ENCODE data around the gene TMEM158.

TMEM158 gene

GRCh38 chr3:45226206-45226915, at the start of gene TMEM158:
Gene TMEM158, minus strand, starts transcription at chr3:45226287. Its CDS starts 260 bp downstream, at chr3:45226027.
- DNase-seq: no peak

GRCh38 chr3:45275006-45275704, 49.1 kb upstream of the TMEM158 start:
- DNase-seq: peak; percentile 2 to 19

- DNase-seq: no peak
These were observed 47.8 kb upstream of the TMEM158 start for GRCh38 chr3:45273681-45274515.

GRCh38 chr3:45272828-45273470, 46.9 kb upstream of the TMEM158 start:
- no peak for DNase-seq

GRCh38 chr3:45272032-45272810, 46.1 kb upstream of the TMEM158 start:
- DNase-seq: no peak

GRCh38 chr3:45269952-45270351, 43.9 kb upstream of the TMEM158 start:
- DNase-seq: no peak

- DNase-seq: no peak
These were observed 41.0 kb upstream of the TMEM158 start for GRCh38 chr3:45267097-45267496.

GRCh38 chr3:45261333-45262110, 35.4 kb upstream of the TMEM158 start:
- DNase-seq: no peak

GRCh38 chr3:45259133-45259532, 33.0 kb upstream of the TMEM158 start:
- DNase-seq: no peak

- no peak for DNase-seq
These were observed 32.2 kb upstream of the TMEM158 start for GRCh38 chr3:45258317-45258716.

- DNase-seq: no peak
These were observed 27.2 kb upstream of the TMEM158 start for GRCh38 chr3:45253316-45253715.

GRCh38 chr3:45252826-45253225, 26.7 kb upstream of the TMEM158 start:
- no peak for DNase-seq

GRCh38 chr3:45249391-45249790, 23.3 kb upstream of the TMEM158 start:
- DNase-seq: no peak

- no peak for DNase-seq
These were observed 20.2 kb upstream of the TMEM158 start for GRCh38 chr3:45246241-45246640.

GRCh38 chr3:45244356-45244755, 18.3 kb upstream of the TMEM158 start:
- DNase-seq: no peak

GRCh38 chr3:45241206-45241605, 15.1 kb upstream of the TMEM158 start:
- DNase-seq: peak in 1 of 2 experiments; percentile 22

GRCh38 chr3:45240292-45240691, 14.2 kb upstream of the TMEM158 start:
- no peak for DNase-seq

- no peak for DNase-seq
These were observed 13.2 kb upstream of the TMEM158 start for GRCh38 chr3:45239254-45239653.

GRCh38 chr3:45236964-45237363, 10.9 kb upstream of the TMEM158 start:
- DNase-seq: no peak

GRCh38 chr3:45235409-45235808, 9.3 kb upstream of the TMEM158 start:
- no peak for DNase-seq

GRCh38 chr3:45234250-45234649, 8.2 kb upstream of the TMEM158 start:
- no peak for DNase-seq

All from NCI-H187 (cell line).